H9 (cell line): ENCODE results near the gene HASPIN. TPM values are rescaled to one million over a fixed set of nuclear protein-coding genes. Genes with fewer than 3 reads are reported as not detected.

Source experiments
- DNase-seq: peaks from one replicate; pipeline ENCODE4 v3.0.0-alpha.2; 2017
- H2AFZ ChIP-seq: one replicate; pipeline ENCODE4 v1.6.1; 2013; ENCODE audit warnings: mild to moderate bottlenecking, low read length, control low read depth, moderate library complexity
- H2AK5ac ChIP-seq: 2 replicates; pipeline ENCODE4 v1.6.1; 2013; ENCODE audit warnings: low read length, control low read depth, mixed read lengths; ENCODE audit not compliant: insufficient read length
- H2BK120ac ChIP-seq: one replicate; pipeline ENCODE4 v1.6.1; 2013; ENCODE audit warnings: low read depth, mild to moderate bottlenecking, low read length, control low read depth, inconsistent platforms; ENCODE audit not compliant: poor library complexity, severe bottlenecking
- H2BK12ac ChIP-seq: 2 replicates; pipeline ENCODE4 v1.6.1; 2013; ENCODE audit warnings: low read length, control low read depth, mixed read lengths, low read depth; ENCODE audit not compliant: insufficient read length
- H2BK15ac ChIP-seq: 2 replicates; pipeline ENCODE4 v1.6.1; 2013; ENCODE audit warnings: low read depth, low read length, control low read depth
- H2BK20ac ChIP-seq: one replicate; pipeline ENCODE4 v1.6.1; 2013; ENCODE audit warnings: low read depth, mild to moderate bottlenecking, low read length, control low read depth, inconsistent platforms; ENCODE audit not compliant: poor library complexity, severe bottlenecking
- H2BK5ac ChIP-seq: 2 replicates; pipeline ENCODE4 v1.6.1; 2013; ENCODE audit warnings: low read length, control low read depth, mixed read lengths; ENCODE audit not compliant: insufficient read length
- H3K14ac ChIP-seq: 2 replicates; pipeline ENCODE4 v1.6.1; 2013; ENCODE audit warnings: low read length, control low read depth; ENCODE audit not compliant: insufficient read depth
- H3K18ac ChIP-seq: 2 replicates; pipeline ENCODE4 v1.6.1; 2013; ENCODE audit warnings: low read depth, mild to moderate bottlenecking, mixed read lengths, low read length, control low read depth; ENCODE audit not compliant: insufficient read length
- H3K23ac ChIP-seq: 2 replicates; pipeline ENCODE4 v1.6.1; 2013; ENCODE audit warnings: low read length, control low read depth, mixed read lengths, low read depth; ENCODE audit not compliant: insufficient read length
- H3K23me2 ChIP-seq: 2 replicates; pipeline ENCODE4 v1.6.1; 2013; ENCODE audit warnings: low read depth, mild to moderate bottlenecking, mixed read lengths, low read length, control low read depth; ENCODE audit not compliant: insufficient read length, poor library complexity, severe bottlenecking
- H3K27ac ChIP-seq: 2 replicates; pipeline ENCODE4 v1.5.1; 2013; ENCODE audit warnings: low read length, control low read depth, mixed read lengths, low read depth; ENCODE audit not compliant: insufficient read length
- H3K27me3 ChIP-seq: 2 replicates; pipeline ENCODE4 v1.6.1; 2013; ENCODE audit warnings: low read length, control low read depth, inconsistent platforms; ENCODE audit not compliant: insufficient read depth
- H3K4ac ChIP-seq: 2 replicates; pipeline ENCODE4 v1.6.1; 2013; ENCODE audit warnings: low read depth, mild to moderate bottlenecking, control low read depth, inconsistent platforms, low read length, moderate library complexity
- H3K4me1 ChIP-seq: 2 replicates; pipeline ENCODE4 v1.6.1; 2013; ENCODE audit warnings: low read length, control low read depth, inconsistent platforms; ENCODE audit not compliant: insufficient read depth
- H3K4me2 ChIP-seq: 2 replicates; pipeline ENCODE4 v1.6.1; 2013; ENCODE audit warnings: low read length, control low read depth, mixed read lengths; ENCODE audit not compliant: insufficient read length, insufficient read depth
- H3K56ac ChIP-seq: 2 replicates; pipeline ENCODE4 v1.6.1; 2013; ENCODE audit warnings: low read depth, mild to moderate bottlenecking, mixed read lengths, low read length, control low read depth; ENCODE audit not compliant: insufficient read length
- H3K79me1 ChIP-seq: 2 replicates; pipeline ENCODE4 v1.6.1; 2013; ENCODE audit warnings: low read depth, mild to moderate bottlenecking, moderate library complexity, low read length, control low read depth, inconsistent platforms; ENCODE audit not compliant: insufficient read depth, poor library complexity, severe bottlenecking
- H3K79me2 ChIP-seq: 2 replicates; pipeline ENCODE4 v1.6.1; 2013; ENCODE audit warnings: low read length, control low read depth, inconsistent platforms; ENCODE audit not compliant: insufficient read depth
- H3K9ac ChIP-seq: 2 replicates; pipeline ENCODE4 v1.6.1; 2013; ENCODE audit warnings: low read length, control low read depth, mixed read lengths; ENCODE audit not compliant: insufficient read length; ENCODE audit errors: extremely low read depth
- H3K9me3 ChIP-seq: one replicate; pipeline ENCODE4 v1.6.1; 2013; ENCODE audit warnings: low read depth, low read length, inconsistent platforms; ENCODE audit not compliant: control insufficient read depth
- H3T11ph ChIP-seq: one replicate; pipeline ENCODE4 v1.6.1; 2013; ENCODE audit warnings: mild to moderate bottlenecking, low read length, control low read depth, inconsistent platforms
- H4K20me1 ChIP-seq: one replicate; pipeline ENCODE4 v1.6.1; 2013; ENCODE audit not compliant: control insufficient read depth, insufficient read length, insufficient read depth
- H4K5ac ChIP-seq: 2 replicates; pipeline ENCODE4 v1.6.1; 2013; ENCODE audit warnings: low read depth, mild to moderate bottlenecking, mixed read lengths, low read length, control low read depth; ENCODE audit not compliant: insufficient read length
- H4K8ac ChIP-seq: replicated peaks from 2 replicates; pipeline ENCODE4 v1.6.1; 2013; ENCODE audit warnings: low read length, control low read depth, mixed read lengths, low read depth; ENCODE audit not compliant: insufficient read length
- H4K91ac ChIP-seq: 2 replicates; pipeline ENCODE4 v1.6.1; 2013; ENCODE audit warnings: low read depth, mild to moderate bottlenecking, moderate library complexity, mixed read lengths, low read length, control low read depth; ENCODE audit not compliant: insufficient read length
- H3K27ac Mint-ChIP-seq, 3 experiments: 2 replicates in 2 of 3; 3 replicates in 1 of 3; pipeline ENCODE4 v1.8.0; 2020 to 2021; ENCODE audit warnings: mixed read lengths in 3 of 3, mild to moderate bottlenecking in 1 of 3, moderate library complexity in 1 of 3
- H3K27me3 Mint-ChIP-seq: 2 replicates; pipeline ENCODE4 v1.8.0; 2021; ENCODE audit warnings: low read depth, mild to moderate bottlenecking, moderate library complexity, mixed read lengths
- H3K36me3 Mint-ChIP-seq, 3 experiments: 2 replicates in 2 of 3; 3 replicates in 1 of 3; pipeline ENCODE4 v1.8.0; 2020 to 2021; ENCODE audit warnings: low read depth in 3 of 3, mixed read lengths in 3 of 3; ENCODE audit not compliant: insufficient read depth in 1 of 3
- H3K4me1 Mint-ChIP-seq, 2 experiments: 2 replicates each; pipeline ENCODE4 v1.8.0; 2020; ENCODE audit warnings: mixed read lengths in 2 of 2
- H3K4me3 Mint-ChIP-seq, 2 experiments: 2 replicates in 1 of 2; 3 replicates in 1 of 2; pipeline ENCODE4 v1.8.0; 2020 to 2021; ENCODE audit warnings: mild to moderate bottlenecking in 2 of 2, mixed read lengths in 2 of 2, moderate library complexity in 1 of 2
- H3K9me3 Mint-ChIP-seq, 2 experiments: 2 replicates in 1 of 2; 3 replicates in 1 of 2; pipeline ENCODE4 v1.8.0; 2020; ENCODE audit warnings: mild to moderate bottlenecking in 2 of 2, mixed read lengths in 2 of 2, moderate library complexity in 1 of 2
- CTCF ChIP-seq: fragments of 200-600 bp; sonication (generic); conservative IDR thresholded peaks from 3 replicates; pipeline ENCODE4 v1.8.0; 2021; ENCODE audit warnings: antibody characterized with exemption, mild to moderate bottlenecking
- WGBS: extraction: QIAGEN DNeasy Blood & Tissue Kit; methylation state at CpG from one replicate; pipeline ENCODE4 v1.1.7; 2013; ENCODE audit warnings: missing lambda C conversion rate, low lambda C conversion rate, mixed read lengths; ENCODE audit not compliant: insufficient read length; ENCODE audit errors: extremely low coverage; 5-methylcytosine and 5-hydroxymethylcytosine counted together
- total RNA-seq: library from RNA; stranded (reverse); gene quantifications from 2 replicates; pipeline ENCODE4 v1.2.1, GENCODE V29; 2021

The HASPIN gene
- total RNA-seq, 1 experiment from 2014 or later, result 26.6 TPM

GRCh38 chr17:3678821-3679530, 44.7 kb upstream of the HASPIN start:
- H3K14ac ChIP-seq, result no peak overlapping the region; the same call in 1 of the 2 replicates
- no peak overlapping the region for H2BK20ac ChIP-seq
- no peak overlapping the region for H4K91ac ChIP-seq
- no peak overlapping the region for H4K5ac ChIP-seq
- H3T11ph ChIP-seq, result no peak overlapping the region
- no peaks in the 10 kb centered on the region for H4K20me1 ChIP-seq
- H3K4ac ChIP-seq, result no peak overlapping the region
- no peak overlapping the region for H3K56ac ChIP-seq
- H3K9ac ChIP-seq, result no peak overlapping the region
- no peaks in the 10 kb centered on the region for H3K79me2 ChIP-seq
- no peak overlapping the region for H4K8ac ChIP-seq
- H3K4me2 ChIP-seq, result no peak overlapping the region
- H3K27me3 ChIP-seq, result no peaks in the 10 kb centered on the region
- no CpG with 5 or more reads among the region's 27 CpGs for WGBS
- Mint-ChIP-seq H3K36me3 (no peaks in the 10 kb centered on the region; a peak in 1 of 7 replicates), H3K4me3 (no peak overlapping the region), H3K27ac (no peak overlapping the region), H3K27me3 (peaks cover 4% of the 10 kb centered on the region; the same call in 1 of the 2 replicates), H3K9me3 (no peaks in the 10 kb centered on the region), H3K4me1 (peaks cover 11 to 19% of the 10 kb centered on the region in 2 experiments)
- no peaks in the 10 kb centered on the region for H3K9me3 ChIP-seq
- no peak overlapping the region for H3K27ac ChIP-seq
- H3K23me2 ChIP-seq, result no peaks in the 10 kb centered on the region
- no peak overlapping the region for H2BK15ac ChIP-seq
- no peak overlapping the region for H3K18ac ChIP-seq
- DNase-seq, result no peak
- no peak for TF ChIP-seq CTCF
- no peaks in the 10 kb centered on the region for H3K79me1 ChIP-seq
- H3K23ac ChIP-seq, result no peak overlapping the region
- H2BK5ac ChIP-seq, result no peak overlapping the region
- H2BK120ac ChIP-seq, result no peak overlapping the region
- H2AFZ ChIP-seq, result no peak overlapping the region
- H2AK5ac ChIP-seq, result no peak overlapping the region
- H2BK12ac ChIP-seq, result no peak overlapping the region
- no peaks in the 10 kb centered on the region for H3K4me1 ChIP-seq
